T-helper 2 cell (primary cell): ENCODE data around the gene APBA1.

Experiments used
- DNase-seq, 5 experiments: peaks; one replicate each; pipeline versions ENCODE4 v3.0.0 to v3.0.0-alpha.2; 2012 to 2022

Gene APBA1

DNA sequence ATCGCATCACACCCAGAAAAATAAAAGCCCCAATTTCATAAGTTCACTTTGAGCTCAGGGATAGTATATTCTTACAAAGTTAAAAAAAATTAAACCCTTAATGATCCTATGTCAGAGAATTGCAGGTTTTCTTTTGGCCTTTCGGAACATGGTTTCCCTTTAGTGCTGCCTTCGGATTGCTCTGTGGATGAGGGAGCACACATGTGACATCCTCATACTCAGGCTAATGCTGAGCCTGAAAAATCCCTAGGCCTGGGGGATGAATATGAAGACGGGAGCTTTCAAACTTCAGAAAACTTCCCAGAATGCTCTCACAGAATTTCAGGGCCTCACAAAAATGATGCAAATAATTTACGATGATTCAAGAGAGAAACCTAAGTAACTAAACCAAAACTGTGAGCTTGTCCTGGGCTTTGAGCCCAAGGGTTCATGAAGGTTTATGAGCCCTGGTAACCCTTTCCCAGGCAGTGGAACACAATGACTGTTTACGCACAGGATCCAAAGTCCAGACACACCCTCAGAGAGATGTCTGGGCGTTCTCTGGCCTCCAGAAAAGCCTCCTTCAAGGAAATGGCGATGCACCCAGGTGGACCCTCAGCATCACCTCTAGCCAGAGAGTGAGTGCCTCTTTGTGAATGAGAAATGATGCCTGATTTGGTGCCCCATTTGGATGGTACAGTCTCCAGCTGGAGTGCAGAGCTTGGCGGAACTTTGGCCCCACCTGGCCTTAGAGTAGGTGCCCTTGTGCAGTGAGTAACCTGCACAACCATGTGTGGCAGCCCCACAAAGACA lies 201.8 kb downstream of the APBA1 start:
- no peak for DNase-seq

DNA sequence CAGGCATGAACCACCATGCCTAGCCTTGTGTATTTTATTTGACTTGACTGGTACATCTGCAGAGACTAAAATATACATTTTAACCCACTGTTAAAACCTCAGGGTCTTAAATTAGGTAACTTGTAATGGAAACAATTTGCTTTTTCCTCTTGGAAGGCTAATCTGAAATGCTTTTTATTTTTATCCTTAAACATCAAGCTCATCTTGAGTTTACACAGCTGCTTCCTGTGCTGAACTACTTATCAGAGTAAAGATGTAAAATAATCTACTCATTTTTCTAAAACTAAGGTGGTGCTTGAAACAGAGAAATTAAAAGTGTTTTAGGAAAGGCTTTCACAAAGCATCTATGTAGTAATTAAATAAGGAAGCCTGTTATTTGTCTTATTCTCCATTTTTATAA lies 203.0 kb downstream of the APBA1 start:
- no peak for DNase-seq

DNA sequence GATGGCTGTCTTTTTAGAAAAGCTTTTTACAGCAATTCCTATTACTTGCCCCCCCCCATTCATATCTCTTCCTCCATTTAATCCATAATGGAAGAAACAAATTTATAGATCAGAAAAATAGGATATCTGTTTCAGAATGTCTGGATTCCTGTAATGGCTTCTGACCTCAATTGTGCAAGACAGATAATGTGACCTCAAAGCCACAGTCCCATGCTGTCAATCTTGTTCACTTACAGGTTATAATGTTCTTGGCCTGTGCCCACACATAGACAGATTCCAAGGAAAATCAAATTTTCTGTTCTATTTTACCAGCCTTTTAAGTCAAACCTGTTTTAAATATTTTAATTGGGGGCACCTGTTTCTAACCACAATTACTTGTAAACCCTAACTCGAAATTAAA lies 203.8 kb downstream of the APBA1 start:
- no peak for DNase-seq

DNA sequence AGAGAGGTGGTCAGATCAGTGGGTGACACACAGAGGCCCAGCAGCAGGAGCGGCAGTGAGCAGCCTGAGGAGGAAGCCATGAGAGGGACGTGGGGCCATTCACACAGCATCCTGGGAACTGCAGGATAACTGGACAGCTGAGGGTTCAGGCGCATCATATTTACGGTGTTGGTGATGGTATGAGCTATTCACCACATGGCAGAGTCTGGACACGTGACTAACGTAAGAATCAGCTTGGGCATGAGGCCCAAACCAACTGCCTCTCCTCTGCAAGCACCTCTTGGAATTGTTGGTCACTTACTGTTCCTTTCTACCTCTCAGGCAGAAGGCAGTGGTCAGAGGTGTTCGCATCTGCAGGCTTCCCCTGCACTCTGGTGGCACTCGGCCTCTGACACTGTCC lies 206.0 kb downstream of the APBA1 start:
- no peak for DNase-seq

DNA sequence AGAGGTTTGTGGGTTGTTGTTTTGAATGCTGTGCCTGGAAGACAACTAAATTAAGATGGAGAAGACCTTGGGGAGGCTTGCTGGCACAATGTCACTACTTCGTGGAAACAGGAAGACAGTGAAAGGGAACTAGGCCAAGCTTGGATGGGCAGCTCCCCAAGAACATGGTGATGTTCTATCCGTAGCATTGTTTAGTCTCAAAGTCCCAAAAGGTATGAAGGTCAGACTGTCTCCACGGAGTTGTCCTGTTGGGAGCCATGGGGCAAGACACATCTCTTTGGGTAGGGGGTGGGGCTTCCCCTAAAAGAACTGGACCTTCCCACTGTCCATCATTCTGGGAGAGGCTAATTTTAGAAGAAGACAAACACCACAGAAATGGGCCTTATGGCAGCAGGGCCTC lies 206.7 kb downstream of the APBA1 start:
- DNase-seq: no peak

DNA sequence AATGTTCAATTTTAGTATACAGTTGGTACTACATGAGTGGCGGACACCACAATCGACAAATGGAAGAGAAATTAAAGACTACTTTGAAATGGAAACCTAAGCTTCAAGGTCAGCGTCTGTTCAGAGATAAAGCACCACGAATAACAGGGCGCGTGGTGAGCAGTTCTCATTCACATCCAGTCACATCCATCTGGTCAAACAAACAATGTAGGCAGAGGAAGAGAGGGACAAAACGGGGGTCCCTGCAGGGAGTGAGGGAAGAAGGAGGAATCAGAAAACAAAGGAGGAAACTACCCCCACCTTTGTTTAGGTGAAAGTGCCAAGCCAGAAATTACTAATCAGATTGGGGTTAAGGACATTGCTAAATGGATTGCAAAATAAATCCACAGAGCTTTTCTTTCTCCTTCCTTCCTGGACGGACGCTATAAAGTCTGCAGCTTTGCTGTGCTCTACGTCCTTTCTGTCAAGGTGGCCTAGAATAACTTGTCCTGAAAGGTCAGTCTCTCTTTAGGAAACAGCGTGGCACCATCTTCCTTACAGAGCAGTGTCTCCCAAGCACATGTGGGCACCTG lies 208.6 kb downstream of the APBA1 start:
- no peak for DNase-seq

DNA sequence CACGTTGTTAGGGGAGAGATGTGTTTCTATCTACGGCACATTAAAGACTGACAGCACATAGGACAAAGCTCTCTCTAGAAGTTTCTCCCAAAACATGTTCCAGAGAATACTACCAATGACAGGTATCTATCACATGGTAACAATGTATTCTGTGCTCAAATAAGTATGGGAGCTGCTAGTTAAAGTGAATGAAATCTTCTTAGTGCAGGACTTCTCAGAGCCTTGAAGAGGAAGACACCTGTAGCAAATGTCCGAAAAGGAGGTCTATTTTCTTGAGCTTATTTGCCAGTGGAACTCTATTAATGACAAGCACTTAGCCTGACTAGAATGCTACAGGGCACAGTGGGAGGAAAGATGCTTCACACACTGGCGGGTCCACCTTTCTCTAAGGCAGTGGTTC lies 209.8 kb downstream of the APBA1 start:
- no peak for DNase-seq

DNA sequence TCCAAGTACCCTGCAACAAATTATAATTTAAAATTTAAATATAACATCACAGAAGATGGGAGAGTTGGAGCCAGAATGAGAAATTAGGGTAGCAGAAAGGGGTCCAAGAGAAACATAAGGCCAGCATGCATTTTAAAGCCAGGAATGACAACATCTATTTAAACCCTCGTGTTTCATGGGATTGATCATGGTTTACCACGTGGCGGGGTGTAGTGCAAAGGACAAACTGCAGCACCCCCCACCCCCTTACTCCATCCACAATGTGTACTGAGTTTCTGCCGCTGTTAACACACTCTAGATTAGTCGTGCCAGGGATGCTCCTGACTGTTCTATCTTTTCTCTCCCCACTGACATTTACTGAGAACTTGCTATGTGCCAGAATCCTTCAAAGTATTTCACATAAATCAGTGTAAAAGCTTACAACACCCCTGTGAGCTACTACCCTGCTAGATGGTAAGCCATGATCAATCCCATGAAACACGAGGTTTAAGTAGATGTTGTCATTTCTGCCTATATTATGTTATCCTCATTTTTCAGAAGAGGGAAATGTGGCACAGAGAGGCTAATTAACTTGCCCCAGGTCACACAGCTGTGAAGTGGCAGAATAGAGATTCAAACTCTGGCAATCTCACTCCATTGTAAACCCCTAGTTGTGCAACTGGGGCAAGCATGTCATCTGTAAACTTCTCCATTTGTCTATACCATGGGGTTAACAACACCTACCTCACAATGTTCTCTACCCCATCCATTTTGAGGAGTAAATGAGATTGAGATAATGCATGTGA lies 210.9 kb downstream of the APBA1 start:
- no peak for DNase-seq

DNA sequence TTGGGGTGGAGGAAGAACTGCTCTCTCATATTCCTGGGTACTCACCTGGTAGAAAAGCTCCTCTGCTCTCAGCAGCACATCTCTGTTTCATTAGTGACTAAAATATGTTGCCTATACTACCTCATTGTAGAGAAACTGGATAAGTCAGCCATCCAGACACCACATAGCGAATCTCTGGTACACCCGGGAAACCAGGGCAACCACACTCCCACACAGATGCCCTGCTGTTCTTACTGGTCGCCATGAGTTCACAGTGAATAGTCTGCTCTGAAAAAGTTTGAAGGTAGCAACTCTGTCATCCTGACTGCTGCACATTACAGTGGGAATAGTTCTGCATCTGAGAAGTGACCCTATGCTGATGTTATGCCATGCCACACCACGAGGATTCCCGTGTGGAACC lies 212.2 kb downstream of the APBA1 start:
- no peak for DNase-seq

DNA sequence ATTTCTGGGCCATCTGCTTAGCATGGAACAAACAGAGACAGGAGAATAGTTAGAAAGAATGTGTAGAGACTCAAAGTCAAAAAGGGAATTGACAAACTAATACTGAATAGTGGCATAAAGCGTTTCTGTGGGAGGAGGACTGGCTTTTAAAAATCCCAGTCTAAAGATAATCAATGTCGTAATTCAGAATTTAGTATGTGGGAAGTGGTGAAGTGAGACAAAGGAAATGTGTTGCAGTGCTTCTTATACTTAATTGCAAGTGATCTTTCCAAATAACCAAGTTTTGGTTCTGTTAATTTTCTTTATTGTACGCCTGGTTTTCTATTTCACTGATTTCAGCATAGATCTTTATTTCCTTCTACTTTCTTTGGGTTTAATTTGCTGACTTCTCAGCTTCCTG lies 214.0 kb downstream of the APBA1 start:
- no peak for DNase-seq

DNA sequence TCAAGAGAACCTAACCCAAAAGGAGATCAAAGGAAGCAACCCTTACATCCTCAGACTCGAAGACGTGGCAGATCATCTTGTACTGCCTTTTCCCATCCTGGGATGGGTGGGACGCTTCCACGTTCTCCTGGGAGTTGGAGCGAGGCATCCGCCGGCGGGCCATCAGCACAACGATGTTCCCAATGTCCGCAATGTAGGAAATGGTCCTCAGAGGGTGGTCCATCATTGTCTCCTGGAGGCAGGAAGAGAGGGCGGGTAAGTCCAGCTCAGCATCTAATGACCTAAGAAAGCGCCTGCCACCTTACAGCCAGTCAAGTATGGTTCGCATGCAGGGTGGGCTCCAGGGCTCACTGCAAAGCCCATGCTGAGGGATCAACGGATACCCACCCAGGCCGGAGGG lies 216.0 kb downstream of the APBA1 start:
- no peak for DNase-seq

DNA sequence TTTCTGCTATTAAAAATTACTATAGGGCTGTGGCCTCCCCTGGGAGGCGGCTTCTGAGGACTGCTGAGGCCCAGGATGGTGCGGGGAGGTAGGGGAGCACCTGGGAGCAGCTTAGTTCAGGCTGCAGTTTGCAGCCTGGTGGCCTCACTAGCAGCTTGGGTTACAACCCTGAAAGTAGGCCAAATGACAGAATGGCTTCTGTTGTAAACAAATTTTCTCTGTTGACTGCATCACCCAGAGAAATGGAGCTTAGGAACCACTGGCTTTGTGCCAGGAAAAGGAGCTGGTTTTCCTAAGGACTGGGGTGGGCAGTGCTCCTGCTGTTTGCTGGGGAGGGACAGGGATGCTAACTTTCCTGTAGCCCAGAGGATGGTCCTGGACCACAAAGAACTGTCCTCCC lies 216.9 kb downstream of the APBA1 start:
- no peak for DNase-seq

DNA sequence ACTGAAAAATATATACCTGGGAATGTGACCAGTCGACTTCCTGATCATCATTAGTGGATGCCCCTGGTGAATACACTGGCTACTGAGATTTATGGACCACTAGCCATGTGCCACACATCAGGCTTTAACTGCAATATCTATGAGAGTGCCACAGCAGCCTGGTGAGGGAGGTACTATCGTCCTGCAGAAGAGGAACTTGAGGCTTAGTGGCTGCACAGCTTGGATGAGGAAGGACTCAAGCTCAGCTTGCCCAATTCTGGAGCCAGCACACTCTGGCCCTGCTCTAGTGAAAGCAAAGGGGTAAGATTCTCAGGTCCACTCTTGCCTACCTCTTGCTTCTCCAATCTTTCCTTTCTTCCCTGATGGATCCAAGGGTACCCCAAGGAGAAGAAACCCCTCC lies 217.8 kb downstream of the APBA1 start:
- no peak for DNase-seq

DNA sequence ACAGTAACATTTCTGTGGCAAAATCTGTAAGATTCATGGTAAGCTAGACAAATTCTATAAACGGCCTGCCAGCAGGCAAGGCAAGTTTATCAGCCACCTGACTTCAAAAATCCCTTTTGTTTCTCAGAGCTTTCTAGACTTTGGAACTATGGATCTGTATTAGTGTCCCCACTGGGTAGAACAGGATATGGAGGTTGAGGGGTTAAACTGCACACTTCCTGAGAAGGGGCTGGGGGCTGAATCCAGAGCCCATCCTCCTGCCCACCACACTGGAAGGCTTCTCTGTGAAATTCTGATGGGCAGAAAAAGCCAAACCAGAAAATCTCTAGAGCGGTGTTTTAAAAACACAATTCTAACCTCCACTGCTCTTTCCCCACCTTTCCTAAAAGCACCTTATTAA lies 218.4 kb downstream of the APBA1 start:
- DNase-seq: no peak

DNA sequence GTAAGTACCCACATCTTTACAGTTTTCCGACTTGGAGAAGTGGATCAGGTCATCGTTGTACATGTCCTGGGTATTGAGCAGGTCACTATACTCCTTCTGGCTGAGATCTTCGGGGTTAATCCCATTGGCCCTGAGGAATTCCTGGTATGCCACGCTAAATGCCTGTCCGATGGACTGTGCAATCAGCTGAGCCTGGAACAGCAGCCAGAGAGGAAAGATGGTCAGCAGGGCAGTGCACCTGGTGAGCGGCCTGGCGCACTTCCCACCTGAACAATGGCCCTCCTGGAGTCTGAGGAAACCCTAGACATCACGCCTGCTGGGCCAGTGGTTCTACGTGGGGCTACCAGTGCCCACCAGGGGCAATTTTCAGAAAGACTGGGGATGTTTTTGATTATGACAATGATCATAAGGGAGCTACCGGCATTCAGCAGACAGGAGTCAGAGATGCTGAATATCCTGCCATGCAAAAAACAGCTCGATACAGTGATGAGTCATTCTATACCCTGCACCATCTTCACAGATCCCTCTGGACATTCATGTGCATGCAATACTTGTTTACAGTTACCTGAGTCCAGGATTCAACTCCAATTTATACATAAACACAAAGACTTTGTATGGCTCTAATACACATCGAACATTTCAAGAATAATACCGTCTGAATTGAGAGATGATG lies 219.9 kb downstream of the APBA1 start:
- DNase-seq: no peak

DNA sequence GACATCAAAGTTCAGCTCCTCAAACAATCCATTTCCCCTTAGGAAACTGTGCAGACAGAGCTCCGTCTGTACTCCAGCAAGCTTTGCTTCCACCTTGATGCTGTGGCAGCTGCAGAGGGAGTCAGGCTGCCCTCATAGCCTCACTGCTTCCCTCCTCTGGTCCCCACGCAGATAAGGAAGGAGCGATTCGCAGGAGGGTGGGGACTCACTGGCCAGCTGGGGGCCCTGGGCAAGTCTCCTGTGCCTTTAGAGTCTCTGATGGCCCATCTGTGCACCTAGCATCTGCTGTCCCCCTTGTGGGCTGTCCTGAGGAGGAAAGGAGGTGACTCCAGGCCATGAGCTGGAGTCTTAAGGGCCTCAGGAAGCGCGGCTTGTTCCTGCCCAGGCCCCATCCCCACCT lies 225.7 kb downstream of the APBA1 start:
- no peak for DNase-seq

DNA sequence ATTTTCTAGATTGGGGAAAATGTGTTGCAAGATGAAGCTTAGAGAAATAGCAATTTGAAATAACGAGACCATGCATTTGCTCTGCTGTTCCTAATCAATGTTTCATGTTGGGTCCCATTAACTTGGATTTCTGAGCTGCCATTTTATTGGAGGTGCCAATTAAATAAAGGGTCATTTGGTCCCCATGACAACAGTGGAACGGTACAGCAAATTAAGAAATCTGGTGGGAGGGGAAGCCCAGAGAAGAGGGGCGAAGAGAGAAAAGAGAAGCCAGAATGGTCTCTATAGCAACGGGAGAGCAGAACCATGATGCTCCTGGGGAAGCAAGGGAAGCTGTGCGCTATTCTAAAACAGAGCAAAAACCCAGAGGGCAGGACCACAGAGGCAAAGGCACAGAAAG lies 226.9 kb downstream of the APBA1 start:
- no peak for DNase-seq

DNA sequence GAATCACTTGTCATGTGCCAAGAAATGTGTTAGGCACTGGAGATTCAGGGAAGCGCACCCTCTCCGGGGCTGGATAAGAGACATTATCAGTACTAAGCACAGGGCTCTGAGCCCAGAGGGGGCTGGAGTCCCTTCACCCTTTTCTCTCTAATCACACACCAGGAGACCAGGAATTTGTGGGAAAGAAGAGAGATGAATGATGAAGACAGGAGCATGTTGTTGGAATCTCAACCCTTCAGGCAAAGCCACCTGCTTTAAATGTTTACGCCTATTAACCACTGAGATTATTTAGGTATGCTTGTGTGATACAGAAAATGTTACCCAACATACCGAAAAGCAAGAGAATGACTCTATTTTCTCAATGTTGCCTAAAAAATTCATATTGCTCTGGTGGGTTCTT lies 227.4 kb downstream of the APBA1 start:
- DNase-seq: no peak

DNA sequence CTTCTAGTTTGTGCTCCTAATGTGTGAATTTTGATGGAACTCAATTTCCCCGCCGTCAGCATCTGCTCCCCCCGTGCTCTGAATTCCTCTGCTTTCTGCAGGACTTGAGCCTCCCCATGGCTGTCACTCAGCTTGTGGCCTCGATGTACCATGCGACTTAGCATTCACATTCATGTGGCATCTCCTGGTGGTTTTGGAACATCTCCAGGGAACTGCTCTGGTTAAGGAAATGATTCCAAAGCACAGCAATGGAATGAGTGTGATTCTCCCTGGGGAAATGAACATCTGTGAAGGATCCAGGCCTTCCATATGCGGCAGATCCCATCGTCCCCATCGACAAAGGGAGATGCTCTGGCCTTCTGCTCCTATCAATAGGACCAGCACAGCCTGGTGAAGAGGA lies 228.2 kb downstream of the APBA1 start:
- no peak for DNase-seq

DNA sequence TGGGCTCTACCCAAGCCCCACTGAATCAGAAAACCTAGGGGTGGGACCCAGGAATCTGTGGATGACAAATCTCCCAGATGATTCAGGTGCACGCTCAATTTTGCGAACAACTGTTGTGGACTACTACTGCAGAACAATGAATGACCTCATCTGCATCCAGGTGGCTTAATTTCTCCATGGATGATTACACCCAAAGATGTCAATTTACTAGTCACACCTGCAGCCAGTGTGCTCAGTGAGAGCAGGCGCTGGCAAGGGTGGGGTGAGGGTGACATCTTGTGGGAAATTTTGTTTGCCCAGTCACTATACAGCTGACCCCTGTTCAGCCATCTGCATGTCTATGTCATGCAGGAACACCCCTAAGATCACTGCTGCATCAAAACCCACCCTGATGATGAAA lies 229.0 kb downstream of the APBA1 start:
- DNase-seq: no peak

DNA sequence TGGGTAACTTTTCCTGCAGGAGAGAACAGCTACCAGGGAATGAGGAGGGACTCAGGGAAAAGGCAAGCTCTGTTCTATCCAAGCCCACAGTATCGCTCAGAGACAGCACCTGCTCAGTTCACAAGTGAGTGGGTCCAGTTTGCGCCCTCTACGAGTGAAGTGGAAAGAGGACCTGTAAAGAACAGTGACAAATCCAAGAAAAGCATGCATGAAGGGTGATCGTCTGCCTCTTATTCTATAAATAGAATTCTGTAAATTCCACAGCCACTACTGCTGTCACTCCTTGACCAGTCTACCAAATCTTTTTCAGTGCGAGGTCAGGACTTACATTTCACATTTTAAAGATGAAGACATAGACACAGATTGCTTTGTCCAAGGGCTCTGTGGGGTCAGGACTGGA lies 229.7 kb downstream of the APBA1 start:
- DNase-seq: no peak

DNA sequence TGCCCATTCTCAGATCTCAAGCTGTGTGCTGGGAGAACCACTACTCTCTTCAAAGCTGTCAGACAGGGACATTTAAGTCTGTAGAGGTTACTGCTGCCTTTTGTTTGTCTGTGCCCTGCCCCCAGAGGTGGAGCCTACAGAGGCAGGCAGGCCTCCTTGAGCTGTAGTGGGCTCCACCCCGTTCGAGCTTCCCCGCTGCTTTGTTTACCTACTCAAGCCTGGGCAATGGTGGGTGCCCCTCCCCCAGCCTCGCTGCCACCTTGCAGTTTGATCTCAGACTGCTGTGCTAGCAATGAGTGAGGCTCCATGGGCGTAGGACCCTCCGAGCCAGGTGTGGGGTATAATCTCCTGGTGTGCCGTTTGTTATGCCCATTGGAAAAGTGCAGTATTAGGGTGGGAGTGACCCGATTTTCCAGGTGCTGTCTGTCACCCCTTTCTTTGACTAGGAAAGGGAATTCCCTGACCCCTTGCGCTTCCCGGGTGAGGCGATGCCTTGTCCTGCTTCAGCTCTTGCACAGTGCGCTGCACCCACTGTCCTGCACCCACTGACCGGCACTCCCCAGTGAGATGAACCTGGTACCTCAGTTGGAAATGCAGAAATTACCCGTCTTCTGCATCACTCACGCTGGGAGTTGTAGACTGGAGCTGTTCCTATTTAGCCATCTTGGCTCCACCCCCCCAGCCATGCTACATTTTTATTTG lies 231.8 kb downstream of the APBA1 start:
- peak in 1 of 5 experiments; percentile 62 for DNase-seq

DNA sequence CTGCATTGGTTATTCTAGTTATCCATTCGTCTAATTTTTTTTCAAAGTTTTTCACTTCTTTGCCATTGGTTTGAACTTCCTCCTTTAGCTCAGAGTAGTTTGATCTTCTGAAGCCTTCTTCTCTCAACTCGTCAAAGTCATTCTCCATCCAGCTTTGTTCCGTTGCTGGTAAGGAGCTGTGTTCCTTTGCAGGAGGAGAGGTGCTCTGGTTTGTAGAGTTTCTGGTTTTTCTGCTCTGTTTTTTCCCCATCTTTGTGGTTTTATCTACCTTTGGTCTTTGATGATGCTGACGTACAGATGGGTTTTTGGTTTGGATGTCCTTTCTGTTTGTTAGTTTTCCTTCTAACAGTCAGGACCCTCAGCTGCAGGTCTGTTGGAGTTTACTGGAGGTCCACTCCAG lies 232.5 kb downstream of the APBA1 start:
- peak in 1 of 5 experiments; percentile 26 for DNase-seq
